Kidney epithelial cell (primary cell): ENCODE results near the gene RBM23. TPM values are rescaled to one million over a fixed set of nuclear protein-coding genes. Genes with fewer than 3 reads are reported as not detected.

Experiments used
- DNase-seq: peaks from one replicate; pipeline ENCODE4 v3.0.0-alpha.2; 2010; ENCODE audit warnings: low read depth
- H3K27me3 ChIP-seq: 2 replicates; pipeline ENCODE4 v1.6.0; 2011; ENCODE audit warnings: low read length; ENCODE audit not compliant: control insufficient read depth, insufficient read depth
- H3K36me3 ChIP-seq: 2 replicates; pipeline ENCODE4 v1.5.1; 2011; ENCODE audit warnings: low read length; ENCODE audit not compliant: control insufficient read depth, insufficient read depth
- H3K4me3 ChIP-seq: 2 replicates; pipeline ENCODE4 v1.5.1; 2011; ENCODE audit warnings: low read depth, mild to moderate bottlenecking, control low read depth, low read length
- total RNA-seq: library from RNA; depleted of rRNA; stranded (reverse); fragments of >200 nt; gene quantifications from 2 replicates; pipeline ENCODE4 v1.2.3, GENCODE V29; 2015
- TF ChIP-seq, protein P1 (sequence below): IDR thresholded peaks from 2 replicates; pipeline ENCODE4 v1.5.1; 2011; ENCODE audit warnings: mild to moderate bottlenecking, moderate library complexity, low read length, control low read depth, inconsistent platforms; ENCODE audit not compliant: insufficient read depth, poor library complexity, severe bottlenecking

Gene RBM23
- total RNA-seq, 1 donor from 2014 or later, result 146 TPM

DNA sequence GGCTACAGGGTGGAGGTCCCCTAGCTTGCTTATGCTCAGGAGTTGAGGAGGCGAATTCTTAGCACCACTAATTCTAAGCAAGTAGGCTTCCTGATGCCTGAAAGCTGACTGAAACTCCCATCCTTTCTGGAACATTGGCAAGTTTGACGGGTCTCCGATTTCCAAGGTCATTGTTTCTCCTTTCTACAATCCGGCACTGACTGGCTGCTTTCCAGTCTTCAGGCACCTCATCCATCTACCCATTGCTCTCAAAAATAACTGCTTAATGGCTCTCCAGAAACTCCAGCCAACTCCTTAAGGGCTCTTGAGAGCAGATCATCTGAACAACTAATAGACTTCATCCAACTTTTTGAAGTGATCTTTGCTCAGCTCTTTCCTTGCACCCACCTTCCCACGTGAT is 22.6 kb downstream of the RBM23 start:
- Histone ChIP-seq H3K4me3 (no peak overlapping the region), H3K36me3 (peaks cover 2% of the 10 kb centered on the region), H3K27me3 (no peaks in the 10 kb centered on the region)
- TF ChIP-seq, protein P1, sequence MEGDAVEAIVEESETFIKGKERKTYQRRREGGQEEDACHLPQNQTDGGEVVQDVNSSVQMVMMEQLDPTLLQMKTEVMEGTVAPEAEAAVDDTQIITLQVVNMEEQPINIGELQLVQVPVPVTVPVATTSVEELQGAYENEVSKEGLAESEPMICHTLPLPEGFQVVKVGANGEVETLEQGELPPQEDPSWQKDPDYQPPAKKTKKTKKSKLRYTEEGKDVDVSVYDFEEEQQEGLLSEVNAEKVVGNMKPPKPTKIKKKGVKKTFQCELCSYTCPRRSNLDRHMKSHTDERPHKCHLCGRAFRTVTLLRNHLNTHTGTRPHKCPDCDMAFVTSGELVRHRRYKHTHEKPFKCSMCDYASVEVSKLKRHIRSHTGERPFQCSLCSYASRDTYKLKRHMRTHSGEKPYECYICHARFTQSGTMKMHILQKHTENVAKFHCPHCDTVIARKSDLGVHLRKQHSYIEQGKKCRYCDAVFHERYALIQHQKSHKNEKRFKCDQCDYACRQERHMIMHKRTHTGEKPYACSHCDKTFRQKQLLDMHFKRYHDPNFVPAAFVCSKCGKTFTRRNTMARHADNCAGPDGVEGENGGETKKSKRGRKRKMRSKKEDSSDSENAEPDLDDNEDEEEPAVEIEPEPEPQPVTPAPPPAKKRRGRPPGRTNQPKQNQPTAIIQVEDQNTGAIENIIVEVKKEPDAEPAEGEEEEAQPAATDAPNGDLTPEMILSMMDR, result no peak
- DNase-seq, result no peak

- H3K27me3 ChIP-seq, result no peaks in the 10 kb centered on the region
- no peak for DNase-seq
- H3K36me3 ChIP-seq, result no peaks in the 10 kb centered on the region
- no peak overlapping the region for H3K4me3 ChIP-seq
- TF ChIP-seq, protein P1, result no peak
These were observed 23.5 kb downstream of the RBM23 start for GRCh38 chr14:22895402-22895801.

DNA sequence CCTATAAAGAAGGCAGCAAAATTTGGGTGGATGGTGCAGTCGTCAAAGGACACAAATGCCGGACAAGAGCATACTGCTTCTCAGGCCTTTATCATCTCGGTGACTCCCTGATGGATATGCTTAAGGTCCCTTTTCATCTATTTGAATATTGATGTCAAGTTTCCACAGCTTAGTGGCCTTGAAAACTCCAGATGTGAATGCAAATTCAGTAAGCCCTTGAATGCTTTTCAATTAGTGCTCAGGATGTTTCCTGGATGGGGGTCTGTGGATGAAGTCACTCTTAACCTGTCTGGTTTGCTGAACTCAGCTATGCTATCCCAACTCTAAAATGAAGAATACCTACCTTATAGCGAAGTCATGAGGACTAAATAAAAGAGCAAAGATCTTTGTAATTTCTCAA is 25.2 kb downstream of the RBM23 start:
- Histone ChIP-seq H3K36me3 (no peaks in the 10 kb centered on the region), H3K27me3 (no peaks in the 10 kb centered on the region), H3K4me3 (no peak overlapping the region)
- TF ChIP-seq, protein P1, result no peak
- DNase-seq, result no peak

DNA sequence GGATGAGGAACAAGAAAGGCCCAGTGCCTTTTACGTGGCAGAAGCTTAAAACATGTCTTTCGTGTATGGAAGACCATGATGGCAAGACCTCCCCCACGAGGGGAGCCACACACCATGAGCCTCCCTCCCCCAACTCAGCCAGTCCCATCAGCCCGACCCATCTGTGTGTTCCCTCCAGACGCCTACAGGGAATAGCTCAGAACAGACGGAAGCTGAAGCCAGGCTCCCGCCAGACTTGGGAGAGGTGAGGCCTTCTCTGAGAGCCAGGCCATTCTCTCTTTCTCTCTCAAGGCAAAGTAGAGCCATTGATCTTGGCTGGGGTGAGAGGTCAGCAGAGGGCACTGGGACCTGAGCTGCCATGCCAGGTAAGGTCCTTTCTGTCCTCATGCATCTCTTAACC is 26.5 kb downstream of the RBM23 start:
- Histone ChIP-seq H3K36me3 (no peaks in the 10 kb centered on the region), H3K27me3 (no peaks in the 10 kb centered on the region), H3K4me3 (no peak overlapping the region)
- TF ChIP-seq, protein P1, result no peak
- DNase-seq, result no peak

GRCh38 chr14:22890416-22890815 is 28.5 kb downstream of the RBM23 start:
- TF ChIP-seq, protein P1, result no peak
- Histone ChIP-seq H3K36me3 (no peaks in the 10 kb centered on the region), H3K4me3 (no peak overlapping the region), H3K27me3 (no peaks in the 10 kb centered on the region)
- DNase-seq, result no peak

DNA sequence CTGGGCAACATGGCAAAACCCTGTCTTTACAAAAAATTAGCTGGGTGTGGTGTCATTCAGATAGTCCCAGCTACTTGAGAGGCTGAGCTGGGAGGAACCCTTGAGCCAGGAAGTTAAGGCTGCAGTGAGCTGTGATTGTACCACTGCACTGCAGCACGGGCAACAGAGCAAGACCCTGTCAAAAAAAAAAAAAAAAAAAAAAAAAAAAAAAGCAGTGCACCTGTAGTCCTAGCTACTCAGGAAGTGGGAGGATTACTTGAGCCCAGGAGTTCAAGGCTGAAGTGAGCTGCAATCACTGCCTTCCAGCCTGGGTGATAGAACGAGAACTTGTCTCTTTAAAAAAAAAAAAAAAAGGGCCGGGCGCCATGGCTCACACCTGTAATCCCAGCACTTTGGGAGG is 30.3 kb downstream of the RBM23 start:
- H3K36me3 ChIP-seq, result no peaks in the 10 kb centered on the region
- no peak overlapping the region for H3K4me3 ChIP-seq
- TF ChIP-seq, protein P1, result no peak
- DNase-seq, result no peak
- no peaks in the 10 kb centered on the region for H3K27me3 ChIP-seq
